ENCODE data around the gene PRPF40A.

DNA sequence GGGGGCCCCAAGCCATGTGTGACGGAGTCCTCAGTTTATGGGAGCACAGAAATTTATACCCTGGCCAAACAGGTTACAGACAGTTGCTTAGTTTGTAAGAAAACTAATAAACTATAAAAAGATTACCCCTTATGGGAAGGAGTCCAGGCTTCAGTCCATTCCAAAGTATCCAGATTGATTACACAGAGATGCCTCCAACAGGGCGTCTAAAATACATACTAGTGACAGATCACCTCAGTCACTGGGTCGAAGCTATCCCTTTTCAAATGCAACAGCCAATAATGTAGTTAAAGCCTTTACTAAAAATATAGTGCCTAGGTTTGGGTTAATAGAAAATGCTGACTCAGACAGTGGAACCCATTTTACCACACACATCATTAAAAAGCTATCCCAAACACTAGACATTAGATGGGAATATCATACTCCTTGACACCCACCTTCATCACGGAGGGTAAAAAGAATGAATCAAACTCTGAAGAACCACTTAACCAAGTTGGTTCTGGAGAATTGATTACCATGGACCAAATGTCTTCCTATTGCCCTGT, 10.7 kb downstream of the PRPF40A start:
- TF ChIP-seq, protein P1, sequence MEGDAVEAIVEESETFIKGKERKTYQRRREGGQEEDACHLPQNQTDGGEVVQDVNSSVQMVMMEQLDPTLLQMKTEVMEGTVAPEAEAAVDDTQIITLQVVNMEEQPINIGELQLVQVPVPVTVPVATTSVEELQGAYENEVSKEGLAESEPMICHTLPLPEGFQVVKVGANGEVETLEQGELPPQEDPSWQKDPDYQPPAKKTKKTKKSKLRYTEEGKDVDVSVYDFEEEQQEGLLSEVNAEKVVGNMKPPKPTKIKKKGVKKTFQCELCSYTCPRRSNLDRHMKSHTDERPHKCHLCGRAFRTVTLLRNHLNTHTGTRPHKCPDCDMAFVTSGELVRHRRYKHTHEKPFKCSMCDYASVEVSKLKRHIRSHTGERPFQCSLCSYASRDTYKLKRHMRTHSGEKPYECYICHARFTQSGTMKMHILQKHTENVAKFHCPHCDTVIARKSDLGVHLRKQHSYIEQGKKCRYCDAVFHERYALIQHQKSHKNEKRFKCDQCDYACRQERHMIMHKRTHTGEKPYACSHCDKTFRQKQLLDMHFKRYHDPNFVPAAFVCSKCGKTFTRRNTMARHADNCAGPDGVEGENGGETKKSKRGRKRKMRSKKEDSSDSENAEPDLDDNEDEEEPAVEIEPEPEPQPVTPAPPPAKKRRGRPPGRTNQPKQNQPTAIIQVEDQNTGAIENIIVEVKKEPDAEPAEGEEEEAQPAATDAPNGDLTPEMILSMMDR (IDR thresholded peaks at IDR 0.05): no peak
- TF ChIP-seq POLR2A (IDR thresholded peaks at IDR 0.05): no peak
- TF ChIP-seq POLR2AphosphoS5 (IDR thresholded peaks at IDR 0.05): no peak

Measured in stomach (tissue), 4 donors.